Subcutaneous abdominal adipose tissue (tissue), 5 donors: Measurements from ENCODE around the gene PPP6R3.

Experiments used
- H3K27ac ChIP-seq: one replicate; pipeline ENCODE4 v1.7.0; 2013; ENCODE audit warnings: low read depth, mild to moderate bottlenecking, inconsistent platforms, low read length, moderate library complexity
- H3K27me3 ChIP-seq, 5 donors: one replicate each; pipeline ENCODE4 v1.7.0; 2013; ENCODE audit warnings: low read length in 5 of 5, inconsistent platforms in 1 of 5; ENCODE audit not compliant: control insufficient read depth in 5 of 5, insufficient read depth in 4 of 5
- H3K36me3 ChIP-seq, 5 donors: one replicate each; pipeline ENCODE4 v1.7.0; 2013; ENCODE audit warnings: low read length in 5 of 5; ENCODE audit not compliant: control insufficient read depth in 5 of 5, insufficient read depth in 5 of 5
- H3K4me1 ChIP-seq, 5 donors: one replicate each; pipeline ENCODE4 v1.7.0; 2013; ENCODE audit warnings: low read length in 5 of 5, mild to moderate bottlenecking in 3 of 5, moderate library complexity in 1 of 5; ENCODE audit not compliant: control insufficient read depth in 5 of 5, insufficient read depth in 5 of 5
- H3K4me3 ChIP-seq, 5 donors: one replicate each; pipeline ENCODE4 v1.7.0; 2013; ENCODE audit warnings: low read length in 5 of 5, low read depth in 1 of 5
- H3K9ac ChIP-seq, 5 donors: one replicate each; pipeline ENCODE4 v1.7.0; 2013; ENCODE audit warnings: low read length in 5 of 5, mild to moderate bottlenecking in 4 of 5, moderate library complexity in 3 of 5
- H3K9me3 ChIP-seq, 5 donors: one replicate each; pipeline ENCODE4 v1.7.0; 2013; ENCODE audit warnings: low read length in 5 of 5; ENCODE audit not compliant: control insufficient read depth in 5 of 5
- donor health status: healthy.
- donor health status: healthy.
- donor health status: healthy.
- donor health status: healthy.
- donor health status: healthy.

PPP6R3 gene

GRCh38 chr11:68649851-68650555, 189.5 kb downstream of the PPP6R3 start:
- Histone ChIP-seq H3K36me3 (no peaks in the 10 kb centered on the region), H3K4me3 (no peak overlapping the region), H3K27me3 (peaks cover 18 to 30% (median 22%) of the 10 kb centered on the region in 5 donors), H3K9ac (no peak overlapping the region), H3K9me3 (peaks cover 11 to 23% (median 20%) of the 10 kb centered on the region in 5 donors), H3K27ac (no peak overlapping the region), H3K4me1 (no peaks in the 10 kb centered on the region)

DNA sequence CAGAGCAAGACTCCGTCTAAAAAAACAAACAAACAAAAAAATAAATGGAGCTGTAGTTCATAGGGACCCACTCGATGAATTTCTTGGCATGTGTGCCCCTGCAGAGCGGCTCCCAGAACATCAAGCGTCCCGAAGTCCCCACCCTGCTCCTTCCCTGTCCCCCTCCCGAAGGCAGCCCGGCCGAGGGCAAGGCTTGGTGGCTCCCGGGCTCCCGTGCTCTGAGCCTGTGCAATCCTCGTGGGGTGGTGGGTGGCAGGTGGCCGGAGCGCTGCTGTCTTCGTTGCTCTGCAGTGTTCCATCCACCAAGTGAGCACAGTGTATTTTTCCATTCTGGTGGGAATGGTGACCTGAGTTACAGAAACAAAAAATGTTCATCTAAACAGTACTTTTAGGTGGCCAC, 190.2 kb downstream of the PPP6R3 start:
- Histone ChIP-seq H3K9me3 (peaks cover 14 to 26% (median 24%) of the 10 kb centered on the region in 5 donors), H3K27ac (no peak overlapping the region), H3K36me3 (no peaks in the 10 kb centered on the region), H3K27me3 (peaks cover 18 to 30% (median 22%) of the 10 kb centered on the region in 5 donors), H3K4me3 (no peak overlapping the region), H3K9ac (no peak overlapping the region), H3K4me1 (no peaks in the 10 kb centered on the region)

GRCh38 chr11:68651208-68651984, 190.8 kb downstream of the PPP6R3 start:
- H3K9ac ChIP-seq = no peak overlapping the region
- H3K4me1 ChIP-seq = no peaks in the 10 kb centered on the region
- H3K9me3 ChIP-seq = peaks cover 13 to 22% (median 18%) of the 10 kb centered on the region in 5 donors
- H3K36me3 ChIP-seq = no peaks in the 10 kb centered on the region
- H3K27me3 ChIP-seq = peaks cover 18 to 30% (median 22%) of the 10 kb centered on the region in 5 donors
- H3K27ac ChIP-seq = no peak overlapping the region
- no peak overlapping the region for H3K4me3 ChIP-seq

DNA sequence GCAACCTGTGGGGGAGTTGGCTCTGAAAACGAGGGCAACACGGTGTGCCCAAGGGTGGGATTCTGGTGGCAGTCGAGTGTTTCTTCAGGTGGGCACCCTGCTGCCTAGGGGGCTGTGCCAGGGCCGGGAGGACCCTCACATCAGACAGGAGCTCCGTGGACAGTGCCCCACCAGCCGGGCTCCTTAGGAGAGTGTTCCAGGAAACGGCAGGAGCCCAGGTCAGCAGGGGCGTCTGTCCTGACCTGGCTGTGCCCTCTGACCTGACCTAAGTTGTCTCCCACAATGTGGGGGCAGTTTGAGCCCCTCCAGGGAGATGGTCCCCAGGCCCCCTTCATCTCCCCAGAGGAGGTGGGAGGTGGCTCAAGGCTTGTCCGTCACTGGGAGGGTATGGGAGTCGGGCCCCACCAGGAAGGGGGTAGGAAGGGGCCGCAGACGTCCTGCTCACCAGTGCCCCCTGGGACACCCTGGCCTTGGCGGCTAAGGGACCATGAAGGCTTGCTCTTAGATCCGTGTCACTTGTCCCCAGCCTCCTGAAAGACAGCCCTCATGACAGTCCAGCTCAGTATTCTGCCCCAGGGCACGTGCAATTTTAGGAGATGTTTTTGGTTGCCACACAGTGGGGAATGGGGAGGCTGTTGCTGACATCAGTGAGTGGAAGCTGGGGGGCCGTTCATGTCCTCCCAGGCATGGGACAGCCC, 191.6 kb downstream of the PPP6R3 start:
- Histone ChIP-seq H3K4me3 (no peak overlapping the region), H3K9me3 (peaks cover 8 to 16% (median 15%) of the 10 kb centered on the region in 5 donors), H3K27ac (no peak overlapping the region), H3K4me1 (no peaks in the 10 kb centered on the region), H3K9ac (no peak overlapping the region), H3K36me3 (no peaks in the 10 kb centered on the region), H3K27me3 (peaks cover 18 to 30% (median 22%) of the 10 kb centered on the region in 5 donors)

DNA sequence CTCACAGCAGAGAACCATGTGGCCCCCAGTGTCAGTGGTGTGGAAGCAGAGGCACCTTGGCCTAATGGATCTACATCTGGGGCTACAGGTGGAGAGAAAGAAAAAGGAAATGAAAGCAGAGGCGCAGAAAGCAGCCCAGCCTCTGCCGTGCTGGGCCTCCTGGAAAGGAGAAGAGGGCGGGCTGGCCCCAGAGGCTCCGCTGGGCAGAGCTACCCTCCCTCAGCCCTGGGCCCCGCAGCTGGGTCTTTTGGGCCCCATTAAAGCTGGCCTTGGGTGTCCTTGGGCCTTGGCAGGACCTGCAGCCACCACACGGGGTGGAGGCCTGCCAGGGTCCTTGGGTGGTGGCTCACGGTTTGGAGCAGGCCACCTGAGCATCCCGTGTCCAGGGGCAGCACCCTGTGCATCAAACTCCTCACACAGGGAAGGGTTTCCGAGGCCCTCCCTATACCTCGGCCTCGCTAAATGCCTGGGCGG, 192.2 kb downstream of the PPP6R3 start:
- no peaks in the 10 kb centered on the region for H3K36me3 ChIP-seq
- no peak overlapping the region for H3K27ac ChIP-seq
- H3K27me3 ChIP-seq = peaks cover 18 to 30% (median 22%) of the 10 kb centered on the region in 5 donors
- no peak overlapping the region for H3K9ac ChIP-seq
- no peak overlapping the region for H3K4me3 ChIP-seq
- H3K4me1 ChIP-seq = no peaks in the 10 kb centered on the region
- H3K9me3 ChIP-seq = peaks cover 5 to 10% (median 9%) of the 10 kb centered on the region in 5 donors

DNA sequence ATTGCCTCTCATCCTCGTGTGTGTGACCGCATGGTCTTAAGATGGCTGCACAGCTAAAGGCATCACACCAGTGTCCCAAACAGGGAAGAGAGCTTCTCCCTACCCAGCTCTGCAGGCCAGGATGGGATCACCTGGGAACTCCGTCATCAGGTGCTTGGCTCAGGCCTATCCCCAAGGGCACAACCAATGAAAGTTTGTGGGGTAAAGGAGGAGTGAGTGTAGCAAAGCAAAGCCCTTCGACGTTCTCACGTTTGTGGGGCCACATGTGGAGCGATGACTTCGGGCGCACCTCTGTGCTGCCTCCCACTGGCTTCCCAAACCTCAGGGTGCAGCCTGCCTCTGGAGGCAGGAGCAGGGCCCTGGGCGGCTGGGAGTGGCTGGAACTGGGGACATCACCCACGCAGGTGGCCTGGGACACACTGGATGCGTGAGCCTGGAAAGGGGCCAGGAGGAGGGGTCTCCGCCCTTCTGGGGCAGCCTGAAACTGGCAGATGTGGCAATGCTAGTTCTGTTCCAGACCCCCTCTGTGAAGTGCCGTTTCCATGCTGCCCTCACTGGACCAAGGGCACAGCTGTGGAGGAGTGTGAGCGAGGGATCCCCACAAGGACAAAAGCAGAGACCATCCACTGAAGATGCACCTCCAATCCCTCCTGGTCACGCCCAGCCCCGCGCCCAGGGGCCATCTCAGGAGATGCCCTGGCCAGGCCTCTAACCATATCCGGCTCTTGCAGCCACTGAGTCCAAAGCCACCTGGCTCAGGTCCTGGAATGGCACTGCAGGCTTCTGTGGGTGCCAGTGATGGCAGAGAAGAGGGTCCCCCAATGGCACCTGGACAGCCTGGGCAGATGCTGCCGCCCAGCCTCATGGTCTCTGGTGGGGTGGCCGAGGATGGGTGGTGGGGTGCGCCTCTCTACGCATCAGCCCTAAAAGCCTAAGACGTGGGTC, 193.2 kb downstream of the PPP6R3 start:
- Histone ChIP-seq H3K27ac (no peak overlapping the region), H3K4me3 (no peak overlapping the region), H3K27me3 (peaks cover 18 to 30% (median 22%) of the 10 kb centered on the region in 5 donors), H3K4me1 (peaks cover 0 to 2% (median 1%) of the 10 kb centered on the region in 5 donors), H3K9me3 (peaks cover 5 to 10% (median 8%) of the 10 kb centered on the region in 5 donors), H3K36me3 (no peaks in the 10 kb centered on the region), H3K9ac (no peak overlapping the region)

DNA sequence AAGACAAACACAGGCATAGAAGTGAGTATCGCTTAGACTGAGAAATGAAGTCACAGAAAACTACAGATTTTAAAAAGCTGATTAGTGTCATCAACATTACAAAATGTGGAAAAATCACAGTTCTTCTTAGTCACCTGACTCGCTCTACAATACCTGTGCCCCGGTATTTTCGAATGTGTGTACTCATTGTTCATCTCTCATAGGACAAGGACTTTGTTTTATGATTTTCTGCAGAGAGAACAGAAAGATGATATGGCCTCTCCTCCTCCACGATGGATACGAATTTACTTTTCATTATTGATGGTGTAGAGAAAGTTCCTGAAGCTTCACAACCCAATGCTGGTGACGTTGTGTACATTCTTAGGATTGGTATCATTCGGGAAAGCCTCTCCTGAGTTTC, 194.4 kb downstream of the PPP6R3 start:
- no peaks in the 10 kb centered on the region for H3K36me3 ChIP-seq
- H3K9me3 ChIP-seq = peaks cover 5 to 10% (median 8%) of the 10 kb centered on the region in 5 donors
- no peak overlapping the region for H3K9ac ChIP-seq
- peaks cover 1 to 13% (median 12%) of the 10 kb centered on the region in 5 donors for H3K4me1 ChIP-seq
- no peak overlapping the region for H3K4me3 ChIP-seq
- peaks cover 18 to 29% (median 19%) of the 10 kb centered on the region in 5 donors for H3K27me3 ChIP-seq
- no peak overlapping the region for H3K27ac ChIP-seq

DNA sequence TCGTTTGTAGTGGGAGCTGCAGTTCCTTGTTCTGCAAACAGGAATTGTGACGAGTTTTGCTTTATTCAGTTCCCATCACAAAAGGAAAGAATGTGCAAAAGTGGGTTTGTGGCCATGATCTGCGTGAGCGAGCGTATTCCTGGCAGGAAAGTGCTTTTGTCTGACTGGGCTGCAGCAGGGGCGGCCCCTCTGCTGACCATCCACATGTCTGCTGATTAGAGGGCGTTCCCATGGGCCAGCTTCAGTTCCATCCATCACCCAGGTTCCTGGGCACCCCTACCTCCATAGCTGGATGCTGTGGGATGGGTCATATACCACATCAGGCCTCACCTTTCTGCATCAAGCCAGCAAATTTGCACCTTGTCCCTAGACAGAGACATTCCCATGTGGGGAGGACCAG, 194.9 kb downstream of the PPP6R3 start:
- Histone ChIP-seq H3K27me3 (peaks cover 15 to 24% (median 19%) of the 10 kb centered on the region in 5 donors), H3K9me3 (peaks cover 5 to 10% (median 8%) of the 10 kb centered on the region in 5 donors), H3K36me3 (no peaks in the 10 kb centered on the region), H3K4me1 (peaks cover 1 to 13% (median 12%) of the 10 kb centered on the region in 5 donors), H3K4me3 (no peak overlapping the region), H3K27ac (no peak overlapping the region), H3K9ac (no peak overlapping the region)

- Histone ChIP-seq H3K9me3 (peaks cover 5 to 10% (median 8%) of the 10 kb centered on the region in 5 donors), H3K4me1 (peaks cover 1 to 13% (median 12%) of the 10 kb centered on the region in 5 donors), H3K9ac (no peak overlapping the region)
Observed at GRCh38 chr11:68655806-68656205, 195.3 kb downstream of the PPP6R3 start.

More at GRCh38 chr11:68655806-68656205, 195.3 kb downstream of the PPP6R3 start:
- Histone ChIP-seq H3K36me3 (no peaks in the 10 kb centered on the region), H3K4me3 (no peak overlapping the region), H3K27ac (no peak overlapping the region), H3K27me3 (peaks cover 12 to 22% (median 18%) of the 10 kb centered on the region in 5 donors)
